Stimulated activated CD4-positive, alpha-beta T cell treated with anti-CD3 and anti-CD28 coated beads, Interleukin-4, amount 100 ng/mL, for 1 hour (primary cell): ENCODE data around the gene CIAO2B.

Source experiments
- DNase-seq: peaks from one replicate; pipeline ENCODE4 v3.0.0-alpha.2; 2020

Gene CIAO2B

GRCh38 chr16:66919569-66920298 lies 14.5 kb downstream of the CIAO2B start:
- no peak for DNase-seq

GRCh38 chr16:66918803-66919568 lies 15.2 kb downstream of the CIAO2B start, which contains the start of gene CDH16:
CDH16 (minus strand) TSS chr16:66918885; CDS start chr16:66918065, 820 bp downstream.
- no peak for DNase-seq

- no peak for DNase-seq
Observed at GRCh38 chr16:66918355-66918754, 15.8 kb downstream of the CIAO2B start.

GRCh38 chr16:66917741-66918140 lies 16.5 kb downstream of the CIAO2B start:
- no peak for DNase-seq

GRCh38 chr16:66916518-66916917 lies 17.7 kb downstream of the CIAO2B start:
- DNase-seq = no peak

- no peak for DNase-seq
Observed at GRCh38 chr16:66915041-66915440, 19.2 kb downstream of the CIAO2B start.

GRCh38 chr16:66914541-66914940 lies 19.7 kb downstream of the CIAO2B start:
- DNase-seq = no peak

- no peak for DNase-seq
Observed at GRCh38 chr16:66913711-66914110, 20.5 kb downstream of the CIAO2B start.

- no peak for DNase-seq
Observed at GRCh38 chr16:66913081-66913480, 21.1 kb downstream of the CIAO2B start.

GRCh38 chr16:66911801-66912200 lies 22.4 kb downstream of the CIAO2B start:
- DNase-seq = no peak

- DNase-seq = no peak
Observed at GRCh38 chr16:66911112-66911511, 23.1 kb downstream of the CIAO2B start.

- no peak for DNase-seq
Observed at GRCh38 chr16:66910175-66910940, 23.8 kb downstream of the CIAO2B start.

- DNase-seq = no peak
Observed at GRCh38 chr16:66908762-66909559, 25.2 kb downstream of the CIAO2B start.

- DNase-seq = no peak
Observed at GRCh38 chr16:66908116-66908515, 26.1 kb downstream of the CIAO2B start.

GRCh38 chr16:66906916-66907836 lies 27.0 kb downstream of the CIAO2B start:
- DNase-seq = no peak

GRCh38 chr16:66905633-66906539 lies 28.3 kb downstream of the CIAO2B start:
- peak; percentile 32 for DNase-seq

- DNase-seq = no peak
Observed at GRCh38 chr16:66904846-66905632, 29.2 kb downstream of the CIAO2B start.

GRCh38 chr16:66904428-66904845 lies 29.8 kb downstream of the CIAO2B start:
- no peak for DNase-seq
